SK-N-SH (cell line): Measurements from ENCODE around the gene POGZ.

Source experiments
- CHD2 ChIP-seq: fragments of 150-350 bp; IDR thresholded peaks from 2 replicates; pipeline ENCODE4 v1.6.1; 2018; ENCODE audit warnings: low read length; ENCODE audit not compliant: partially characterized antibody
- CTCF ChIP-seq: fragments of 200-600 bp; sonication (generic); IDR thresholded peaks from 2 replicates; pipeline ENCODE4 v1.6.1; 2017; ENCODE audit warnings: antibody characterized with exemption, mild to moderate bottlenecking, moderate library complexity
- ELF1 ChIP-seq: IDR thresholded peaks from 2 replicates; pipeline ENCODE4 v1.4.0; 2012
- EP300 ChIP-seq, 2 experiments: IDR thresholded peaks; 2 replicates each; pipeline versions ENCODE4 v1.4.0 to v1.6.1; 2012; ENCODE audit warnings: borderline replicate concordance in 1 of 2, low read depth in 1 of 2, low read length in 1 of 2
- EZH2phosphoT487 ChIP-seq: fragments of 200-600 bp; sonication (generic); IDR thresholded peaks from 2 replicates; pipeline ENCODE4 v1.6.1; 2017; ENCODE audit warnings: low read depth, mixed run types, mild to moderate bottlenecking, antibody characterized with exemption, moderate library complexity, borderline replicate concordance
- GABPA ChIP-seq: IDR thresholded peaks from 2 replicates; pipeline ENCODE4 v1.4.0; 2012; ENCODE audit warnings: low read depth, mild to moderate bottlenecking
- GATA2 ChIP-seq: sonication (generic); formaldehyde crosslinking; IDR thresholded peaks from 2 replicates; pipeline ENCODE4 v1.5.0; 2020; ENCODE audit warnings: mild to moderate bottlenecking, missing genetic modification reagents
- PBX3 ChIP-seq: IDR thresholded peaks from 2 replicates; pipeline ENCODE4; 2012
- POLR2AphosphoS5 ChIP-seq: IDR thresholded peaks from 2 replicates; pipeline ENCODE4 v1.6.1; 2012; ENCODE audit warnings: low read depth, low read length
- RAD21 ChIP-seq: IDR thresholded peaks from 2 replicates; pipeline ENCODE4 v1.6.1; 2012; ENCODE audit warnings: mild to moderate bottlenecking, low read length
- RXRA ChIP-seq: IDR thresholded peaks from 2 replicates; pipeline ENCODE4 v1.4.0; 2012; ENCODE audit warnings: low read depth, mild to moderate bottlenecking, borderline replicate concordance
- TAF1 ChIP-seq: IDR thresholded peaks from 2 replicates; pipeline ENCODE4 v1.6.1; 2012; ENCODE audit warnings: low read depth, mild to moderate bottlenecking, low read length, moderate library complexity, borderline replicate concordance
- USF2 ChIP-seq: fragments of 150-350 bp; IDR thresholded peaks from 2 replicates; pipeline ENCODE4 v1.6.1; 2017; ENCODE audit warnings: antibody characterized with exemption, low read length, low read depth, borderline replicate concordance

GRCh38 chr1:151502859-151503780 is 43.8 kb upstream of the POGZ start:
- TF ChIP-seq TAF1 (no peak), POLR2AphosphoS5 (no peak), CTCF (no peak), EP300 (IDR thresholded peaks at IDR 0.05; ENCODE audit: borderline replicate concordance in 1 of 2, low read depth in 1 of 2, low read length in 1 of 2) (no peak), PBX3 (no peak), RXRA (no peak), RAD21 (no peak), EZH2phosphoT487 (no peak), USF2 (no peak), CHD2 (no peak), GATA2 (CRISPR knock-in tag) (no peak), GABPA (no peak), ELF1 (no peak)
